ENCODE data around the gene EMC8. TPM values are rescaled to one million over a fixed set of nuclear protein-coding genes. Genes with fewer than 3 reads are reported as not detected.
A peak's percentile ranks its signal among the peaks of the same experiment; 100 is the strongest.

EMC8 gene
- total RNA-seq, 1 donor from 2014 or later, result 36.9 TPM

- no peak for DNase-seq (ENCODE audit: low read depth, low spot score)
Measured at GRCh38 chr16:85755929-85756768, 43.2 kb downstream of the EMC8 start.

GRCh38 chr16:85754413-85754812 lies 44.9 kb downstream of the EMC8 start:
- no peak for DNase-seq (ENCODE audit: low read depth, low spot score)

DNA sequence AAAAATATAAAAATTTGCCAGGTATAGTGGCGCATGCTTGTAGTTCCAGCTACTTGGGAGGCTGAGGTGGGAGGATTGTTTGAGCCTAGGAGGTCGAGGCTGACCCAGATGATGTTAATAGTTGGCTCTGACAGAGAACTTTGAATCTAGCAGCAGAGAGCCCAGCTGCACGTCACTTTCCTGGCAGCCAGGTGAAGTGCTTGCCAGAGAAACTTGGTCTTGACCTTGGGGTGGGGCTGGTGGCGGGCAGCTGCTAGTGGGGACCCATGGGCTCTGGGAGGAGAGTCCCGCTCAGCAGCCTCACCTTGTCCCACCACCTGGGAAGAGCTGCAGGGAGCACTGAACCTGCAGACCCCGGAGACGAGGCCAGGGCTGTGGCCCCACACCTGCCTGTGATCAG lies 45.4 kb downstream of the EMC8 start:
- no peak for DNase-seq (ENCODE audit: low read depth, low spot score)

- DNase-seq (ENCODE audit: low read depth, low spot score), result no peak
Measured at GRCh38 chr16:85753559-85753958, 45.8 kb downstream of the EMC8 start.

- no peak for DNase-seq (ENCODE audit: low read depth, low spot score)
Measured at GRCh38 chr16:85752511-85753420, 46.6 kb downstream of the EMC8 start.

DNA sequence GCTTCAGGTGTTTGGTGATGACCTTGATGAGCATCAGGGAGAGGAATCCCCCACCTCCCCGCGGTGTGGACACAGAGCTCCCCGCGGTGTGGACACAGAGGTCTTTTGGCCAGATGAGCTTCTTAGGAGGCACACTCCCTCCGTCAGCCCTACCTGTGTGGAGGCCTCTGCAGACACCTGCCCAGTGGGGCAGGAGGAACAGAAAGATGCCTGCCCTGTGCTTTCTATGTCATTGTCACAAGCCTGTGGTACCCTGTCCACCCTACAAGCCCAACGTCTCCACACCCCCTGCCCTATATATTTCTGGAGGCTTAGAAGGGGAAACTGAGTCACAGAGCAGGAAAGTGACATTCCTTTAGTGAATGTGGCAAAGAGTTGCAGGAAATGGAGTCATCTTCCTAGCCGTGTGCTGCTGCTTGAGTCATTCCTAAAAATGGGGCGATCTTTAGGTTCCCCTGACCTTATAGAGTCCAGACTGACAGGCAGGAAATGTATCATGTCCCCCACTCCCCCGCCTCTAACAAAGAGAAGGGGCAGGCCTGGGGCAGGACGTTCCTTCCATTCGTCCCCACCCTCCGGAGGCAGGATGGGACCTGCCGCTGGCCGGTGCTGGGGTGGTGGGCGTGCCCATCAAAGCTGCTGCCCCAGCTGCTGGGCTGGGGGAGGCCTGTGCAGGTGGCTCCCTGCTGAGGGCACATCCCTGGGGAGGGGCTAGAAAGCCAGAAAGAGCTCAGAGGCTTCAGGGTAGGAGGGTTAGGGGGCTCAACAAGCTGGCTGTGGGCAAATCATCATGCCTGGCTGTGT lies 47.4 kb downstream of the EMC8 start:
- peak; percentile 40 for DNase-seq (ENCODE audit: low read depth, low spot score)

DNA sequence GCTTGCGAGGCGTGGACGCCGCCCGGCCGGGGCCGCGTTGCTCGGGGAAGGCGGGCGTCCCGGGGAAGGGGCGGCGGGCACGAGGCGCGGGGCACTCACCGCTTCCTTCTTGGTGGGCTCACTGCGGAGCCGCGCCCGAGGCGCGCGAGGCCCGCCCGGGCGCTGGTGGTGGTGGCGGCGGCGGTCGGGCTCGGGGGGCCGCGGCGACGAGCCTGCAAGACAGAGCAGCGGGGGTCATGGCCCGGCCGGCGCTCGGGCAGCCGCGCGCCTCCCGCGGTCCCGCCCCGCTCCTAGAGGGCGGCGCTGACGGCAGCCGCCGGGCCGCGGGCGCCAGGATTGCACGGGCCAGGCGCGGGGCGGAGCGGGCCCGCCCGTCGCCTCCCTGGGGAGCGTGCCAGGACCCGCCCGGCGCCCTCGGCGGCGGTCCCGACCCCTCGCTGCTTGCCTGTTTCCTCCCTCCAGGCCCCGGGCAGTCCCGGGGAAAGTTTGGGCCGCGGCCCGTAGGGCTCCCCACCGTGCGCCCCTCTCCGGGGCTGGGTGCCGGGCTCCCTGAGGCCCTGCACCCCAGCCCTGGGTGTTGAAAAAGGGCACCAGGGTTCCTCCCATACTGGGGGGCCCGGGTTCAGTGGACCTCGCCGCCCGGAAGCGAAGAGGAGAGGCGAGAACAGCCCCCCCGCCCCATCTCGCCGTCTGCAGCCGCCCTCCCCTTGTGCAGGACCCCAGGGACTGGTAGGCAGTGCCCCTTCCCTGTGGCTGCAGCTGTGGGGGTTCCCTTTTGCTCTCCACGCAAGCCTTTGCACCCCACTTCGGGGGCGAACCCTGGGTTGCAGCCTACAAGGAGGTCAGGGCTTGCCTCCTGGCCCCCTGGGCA lies 48.3 kb downstream of the EMC8 start, which contains the start of gene C16orf74:
TSS of gene C16orf74 (minus strand) at position 270 of the 871 bp plus-strand sequence. CDS start 15,879 bp downstream, outside the sequence.
- DNase-seq (ENCODE audit: low read depth, low spot score), result no peak

DNA sequence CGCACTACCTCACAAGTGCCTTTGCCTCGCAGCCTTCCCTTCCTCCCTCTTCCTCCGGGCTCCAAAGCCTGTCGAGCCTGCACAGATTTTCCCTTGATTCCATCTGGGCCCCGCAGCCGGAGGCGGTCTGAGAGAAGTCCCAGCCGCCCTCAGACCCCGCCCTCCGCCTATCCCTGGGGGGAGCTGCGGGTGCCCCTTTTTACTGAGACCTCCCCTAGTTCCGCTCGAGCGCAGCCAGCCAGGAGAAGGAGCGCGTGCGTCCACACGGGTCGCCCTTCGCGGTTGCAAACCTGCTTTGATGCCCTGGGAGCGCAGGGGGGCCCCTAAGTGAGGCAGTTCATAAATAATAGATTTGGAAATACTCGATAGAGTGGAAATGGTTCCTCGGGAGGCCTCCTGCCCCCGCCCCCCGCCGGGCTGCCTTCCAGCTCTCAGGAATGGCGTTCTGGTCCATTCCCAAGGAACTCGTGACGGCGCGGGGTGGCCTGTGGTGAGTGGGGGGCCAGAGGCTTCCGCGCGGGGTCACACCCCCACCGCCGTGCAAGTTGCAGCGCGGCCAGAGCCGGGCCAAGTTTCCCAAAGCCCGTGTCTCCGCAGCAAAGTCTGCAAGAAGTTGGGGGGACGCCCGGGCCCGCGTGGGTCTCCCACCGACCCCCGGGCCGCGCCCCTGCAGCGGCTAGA lies 49.1 kb downstream of the EMC8 start:
- no peak for DNase-seq (ENCODE audit: low read depth, low spot score)

DNA sequence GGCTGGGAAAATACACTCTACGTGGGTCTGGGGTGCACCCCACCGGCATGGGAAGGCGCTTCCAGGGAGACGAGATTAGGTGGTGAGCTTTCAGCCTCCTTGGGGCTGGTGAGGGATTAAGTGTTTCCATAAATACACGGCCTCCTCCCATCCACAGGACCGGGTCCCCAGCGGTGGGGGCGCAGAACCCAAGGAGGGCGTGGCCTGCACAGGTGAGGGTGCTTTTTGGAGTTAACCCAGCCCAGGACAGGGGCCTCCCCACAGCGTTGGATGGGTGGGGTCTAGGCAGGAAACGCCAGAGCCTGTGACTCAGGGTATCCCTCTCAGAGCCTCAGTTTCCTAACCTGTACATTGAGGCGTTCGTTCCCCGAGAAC lies 49.6 kb downstream of the EMC8 start:
- DNase-seq (ENCODE audit: low read depth, low spot score), result no peak

GRCh38 chr16:85746460-85747215 lies 52.7 kb downstream of the EMC8 start:
- no peak for DNase-seq (ENCODE audit: low read depth, low spot score)

- DNase-seq (ENCODE audit: low read depth, low spot score), result no peak
Measured at GRCh38 chr16:85738923-85739715, 60.2 kb downstream of the EMC8 start.

DNA sequence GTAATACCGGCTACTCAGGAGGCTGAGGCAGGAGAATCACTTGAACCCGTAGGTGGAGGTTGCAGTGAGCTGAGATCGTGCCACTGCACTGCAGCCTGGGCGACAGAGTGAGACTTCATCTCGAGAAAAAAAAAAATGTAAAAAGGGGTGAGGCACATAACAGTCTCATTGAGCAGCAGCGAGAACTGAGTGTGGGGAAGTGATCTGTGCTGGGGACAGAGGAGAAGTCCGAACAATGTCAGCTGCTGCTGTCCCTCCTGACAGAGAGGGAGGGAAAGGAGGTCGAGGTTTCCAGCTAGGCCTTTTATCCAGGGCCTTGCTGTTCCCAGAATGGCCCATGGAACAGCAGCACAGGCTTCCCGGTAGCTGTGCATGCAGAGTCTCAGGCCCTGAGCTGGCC lies 62.4 kb downstream of the EMC8 start:
- no peak for DNase-seq (ENCODE audit: low read depth, low spot score)

DNA sequence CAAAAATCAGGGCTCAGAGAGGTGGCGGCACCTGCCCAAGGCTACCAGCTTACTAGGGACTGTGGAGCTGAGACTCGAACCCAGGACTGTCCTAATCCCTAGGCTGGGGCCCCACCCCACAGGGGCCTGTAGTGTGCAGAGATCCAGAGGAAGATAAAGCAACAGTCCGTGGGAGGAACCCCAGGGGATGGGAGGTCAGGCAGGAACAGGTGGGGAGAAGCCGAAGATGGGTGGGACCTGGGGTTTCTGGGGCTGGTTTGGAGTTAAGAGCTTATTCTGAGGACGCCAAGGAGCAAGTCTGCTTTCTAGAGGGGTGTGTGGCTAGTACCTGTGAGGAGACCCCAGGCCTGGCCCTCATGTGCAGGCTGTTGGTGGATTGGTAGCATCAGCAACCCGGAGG lies 63.4 kb downstream of the EMC8 start:
- no peak for DNase-seq (ENCODE audit: low read depth, low spot score)

DNA sequence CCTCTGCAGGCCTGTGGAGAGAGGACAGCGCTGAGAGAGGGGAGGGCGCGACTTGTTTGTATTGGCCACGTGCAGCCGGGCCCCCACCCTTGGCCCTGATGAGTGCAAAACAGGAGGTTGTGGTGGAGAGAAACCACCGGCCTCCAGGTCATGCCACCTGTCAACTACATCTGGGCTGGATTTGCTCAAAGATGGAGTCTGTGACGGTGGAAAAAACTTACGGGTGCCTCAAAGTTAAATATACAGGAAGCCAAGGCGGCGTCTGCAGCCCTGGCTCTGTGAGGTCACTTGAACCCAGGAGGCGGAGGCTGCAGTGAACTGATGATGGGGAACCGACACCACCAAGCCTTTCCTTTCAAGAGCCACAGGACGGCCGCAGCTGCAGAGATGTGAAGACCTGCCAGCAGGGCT lies 64.1 kb downstream of the EMC8 start:
- no peak for DNase-seq (ENCODE audit: low read depth, low spot score)

DNA sequence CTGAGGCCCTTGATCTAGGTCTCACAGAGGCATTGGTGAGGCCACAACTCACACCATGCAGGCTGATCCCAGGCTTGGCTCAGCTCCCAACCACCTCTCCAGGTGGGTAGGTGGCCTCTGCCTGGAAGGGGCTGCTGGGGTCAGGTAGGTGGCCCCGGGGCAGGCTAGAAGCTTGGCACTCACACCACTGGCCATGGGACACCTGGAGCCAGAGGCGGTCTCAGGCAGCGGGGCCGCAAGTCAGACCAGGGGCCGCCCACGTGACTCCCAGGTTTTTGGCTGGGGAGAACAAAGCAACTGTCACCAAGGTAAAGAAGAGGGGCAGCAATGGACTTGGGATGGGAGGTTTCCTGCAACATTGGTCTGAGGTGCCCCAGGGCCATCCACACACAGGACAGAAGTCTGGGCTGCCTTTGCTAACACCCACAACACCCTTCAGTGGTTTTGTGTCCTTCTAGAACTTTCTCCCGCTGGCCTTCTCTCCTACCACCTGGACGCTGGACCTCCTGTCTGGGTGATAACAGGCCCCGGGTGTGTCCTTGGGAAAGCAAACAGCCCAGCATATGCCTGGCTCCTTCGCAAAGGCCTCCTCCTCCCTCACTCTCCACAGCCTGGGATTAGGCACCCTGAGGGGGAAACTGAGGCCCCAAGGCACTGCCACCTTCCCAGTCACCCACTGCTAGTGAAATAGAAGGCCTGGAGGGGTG lies 64.9 kb downstream of the EMC8 start:
- no peak for DNase-seq (ENCODE audit: low read depth, low spot score)

GRCh38 chr16:85733839-85734170 lies 65.5 kb downstream of the EMC8 start:
- DNase-seq (ENCODE audit: low read depth, low spot score), result no peak

- DNase-seq (ENCODE audit: low read depth, low spot score), result no peak
Measured at GRCh38 chr16:85733155-85733838, 66.0 kb downstream of the EMC8 start.

All from pulmonary artery endothelial cell (primary cell).